PC-3 (cell line): Measurements from ENCODE around the gene AGFG1. TPM values are rescaled to one million over a fixed set of nuclear protein-coding genes. Genes with fewer than 3 reads are reported as not detected.

Experiments used
- ATAC-seq: fragments of 200-7000 bp; cut with Tn5 transposase; 2 replicates; pipeline ENCODE4 v1.9.1; 2020; ENCODE audit warnings: mild to moderate bottlenecking, moderate library complexity
- BruUV-seq: library from RNA; stranded (reverse); fragments of 400-500 nt; replicated peaks from 2 replicates; lab custom pipeline; 2021; lab: Mats Ljungman, UMichigan
- CTCF ChIA-PET: fragments of 300-600 bp; sonication (Branson Sonifier 250); formaldehyde crosslinking; loops from one replicate; lab custom pipeline; 2022; ENCODE audit warnings: antibody characterized with exemption; lab: Charles Lee
- POLR2A ChIA-PET: fragments of 300-600 bp; sonication (Branson Sonifier 250); formaldehyde crosslinking; loops from one replicate; lab custom pipeline; 2022; ENCODE audit warnings: antibody characterized with exemption; ENCODE audit not compliant: unreplicated experiment; lab: Charles Lee
- DNase-seq: peaks from one replicate; pipeline ENCODE4 v3.0.0-alpha.2; 2015
- H2AFZ ChIP-seq: fragments of 300-600 bp; sonication (generic); 2 replicates; pipeline ENCODE4 v1.6.0; 2016; ENCODE audit warnings: antibody characterized with exemption, low read length
- H3F3A ChIP-seq: fragments of 300-600 bp; sonication (generic); one replicate; pipeline ENCODE4 v1.6.0; 2017; ENCODE audit warnings: antibody characterized with exemption, low read length, control low read depth, mild to moderate bottlenecking; ENCODE audit not compliant: unreplicated experiment
- H3K27ac ChIP-seq: fragments of 300-600 bp; sonication (generic); 2 replicates; pipeline ENCODE4 v1.5.1; 2016; ENCODE audit warnings: mild to moderate bottlenecking, low read length
- H3K27me3 ChIP-seq: fragments of 300-600 bp; sonication (generic); 2 replicates; pipeline ENCODE4 v1.6.1; 2016; ENCODE audit warnings: low read length, mixed read lengths
- H3K36me3 ChIP-seq: fragments of 300-600 bp; sonication (generic); 2 replicates; pipeline ENCODE4 v1.6.1; 2016; ENCODE audit warnings: low read depth, mixed run types, low read length, mixed read lengths
- H3K4me1 ChIP-seq: fragments of 300-600 bp; sonication (generic); 2 replicates; pipeline ENCODE4 v1.5.1; 2016; ENCODE audit warnings: low read length; ENCODE audit not compliant: insufficient read depth
- H3K4me2 ChIP-seq: fragments of 300-600 bp; sonication (generic); 2 replicates; pipeline ENCODE4 v1.6.0; 2016; ENCODE audit warnings: low read length
- H3K4me3 ChIP-seq: fragments of 300-600 bp; sonication (generic); 2 replicates; pipeline ENCODE4 v1.5.1; 2016; ENCODE audit warnings: mild to moderate bottlenecking, low read length, mixed read lengths
- H3K79me2 ChIP-seq: fragments of 300-600 bp; sonication (generic); 2 replicates; pipeline ENCODE4 v1.6.1; 2017; ENCODE audit warnings: low read length, mixed read lengths
- H3K9ac ChIP-seq: fragments of 300-600 bp; sonication (generic); 2 replicates; pipeline ENCODE4 v1.6.0; 2016; ENCODE audit warnings: mild to moderate bottlenecking, low read length
- H3K9me2 ChIP-seq: fragments of 300-600 bp; sonication (generic); replicated peaks from 2 replicates; pipeline ENCODE4 v1.6.1; 2016; ENCODE audit warnings: mixed run types, low read length, mixed read lengths
- H3K9me3 ChIP-seq: fragments of 300-600 bp; sonication (generic); 2 replicates; pipeline ENCODE4 v1.6.1; 2016; ENCODE audit warnings: low read length, mixed read lengths
- H4K20me1 ChIP-seq: fragments of 300-600 bp; sonication (generic); 2 replicates; pipeline ENCODE4 v1.6.1; 2016; ENCODE audit warnings: low read length, mixed read lengths
- EZH2 ChIP-seq: fragments of 300-600 bp; sonication (generic); IDR thresholded peaks from one replicate; pipeline ENCODE4 v1.6.1; 2017; ENCODE audit warnings: antibody characterized with exemption, mild to moderate bottlenecking, low read length; ENCODE audit not compliant: unreplicated experiment
- EZH2phosphoT487 ChIP-seq: fragments of 300-600 bp; sonication (generic); IDR thresholded peaks from 2 replicates; pipeline ENCODE4 v1.6.1; 2018; ENCODE audit warnings: mild to moderate bottlenecking, antibody characterized with exemption, low read length, borderline replicate concordance
- intact Hi-C: fragments of 100-400 bp; cut with micrococcal nuclease; formaldehyde crosslinking; loops from 2 replicates; pipeline ENCODE4 v1.9.0; 2023
- total RNA-seq: library from RNA; depleted of rRNA; stranded (reverse); fragments of >200 nt; gene quantifications from 2 replicates; pipeline ENCODE4 v1.2.3, GENCODE V29; 2014
- TF ChIP-seq, protein P1 (sequence below): fragments of 300-600 bp; sonication (generic); conservative IDR thresholded peaks from 2 replicates; pipeline ENCODE4 v1.5.1; 2017; ENCODE audit warnings: antibody characterized with exemption, low read depth, mild to moderate bottlenecking, low read length

The AGFG1 gene
- total RNA-seq, 1 experiment from 2014 or later, result 56.3 TPM

DNA sequence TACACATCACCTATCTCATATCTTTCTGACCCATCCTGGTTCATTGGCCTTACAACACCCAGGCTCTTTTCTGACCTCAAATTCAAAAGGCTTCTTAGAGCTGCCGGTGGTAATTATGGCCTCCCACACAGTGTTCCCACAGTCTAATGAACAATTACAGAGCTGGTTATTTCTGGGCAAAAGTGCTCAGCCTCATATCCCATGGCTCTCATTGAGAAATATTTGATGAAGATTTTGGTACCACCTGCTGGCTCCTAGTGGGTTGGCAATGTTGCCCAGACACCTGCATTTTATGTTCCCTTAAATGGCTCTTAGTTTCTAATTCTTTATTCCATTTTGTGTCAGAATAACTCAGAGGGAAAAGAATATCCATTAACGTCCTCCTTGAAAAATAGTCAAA is 106.7 kb downstream of the AGFG1 start:
- H3K4me3 ChIP-seq, result no peak overlapping the region
- no peaks in the 10 kb centered on the region for H3K79me2 ChIP-seq
- no peaks in the 10 kb centered on the region for H3K9me3 ChIP-seq
- H2AFZ ChIP-seq, result no peak overlapping the region
- no peaks in the 10 kb centered on the region for H3F3A ChIP-seq
- BruUV-seq, result no TSS peak
- no peak overlapping the region for H3K9ac ChIP-seq
- ATAC-seq (peak; percentile 65), DNase-seq (peak; percentile 14)
- H3K4me1 ChIP-seq, result no peaks in the 10 kb centered on the region
- H3K27me3 ChIP-seq, result no peaks in the 10 kb centered on the region
- CTCF ChIA-PET, result interaction anchor here (0.8 to 1.4 kb wide), 2 partner anchors 171 to 173 kb away, joined by 3 to 4 read pairs; no protein-coding TSS in a partner anchor
- no peaks in the 10 kb centered on the region for H4K20me1 ChIP-seq
- H3K4me2 ChIP-seq, result no peak overlapping the region
- H3K9me2 ChIP-seq, result no peaks in the 10 kb centered on the region
- H3K27ac ChIP-seq, result no peak overlapping the region
- POLR2A ChIA-PET, result no interaction called here
- intact Hi-C loops, result loop anchor here (1.0 to 5.0 kb wide), 2 partner anchors 96 to 172 kb away; no protein-coding TSS in a partner anchor
- no peaks in the 10 kb centered on the region for H3K36me3 ChIP-seq
- TF ChIP-seq EZH2phosphoT487 (no peak), EZH2 (no peak)
- TF ChIP-seq, protein P1, sequence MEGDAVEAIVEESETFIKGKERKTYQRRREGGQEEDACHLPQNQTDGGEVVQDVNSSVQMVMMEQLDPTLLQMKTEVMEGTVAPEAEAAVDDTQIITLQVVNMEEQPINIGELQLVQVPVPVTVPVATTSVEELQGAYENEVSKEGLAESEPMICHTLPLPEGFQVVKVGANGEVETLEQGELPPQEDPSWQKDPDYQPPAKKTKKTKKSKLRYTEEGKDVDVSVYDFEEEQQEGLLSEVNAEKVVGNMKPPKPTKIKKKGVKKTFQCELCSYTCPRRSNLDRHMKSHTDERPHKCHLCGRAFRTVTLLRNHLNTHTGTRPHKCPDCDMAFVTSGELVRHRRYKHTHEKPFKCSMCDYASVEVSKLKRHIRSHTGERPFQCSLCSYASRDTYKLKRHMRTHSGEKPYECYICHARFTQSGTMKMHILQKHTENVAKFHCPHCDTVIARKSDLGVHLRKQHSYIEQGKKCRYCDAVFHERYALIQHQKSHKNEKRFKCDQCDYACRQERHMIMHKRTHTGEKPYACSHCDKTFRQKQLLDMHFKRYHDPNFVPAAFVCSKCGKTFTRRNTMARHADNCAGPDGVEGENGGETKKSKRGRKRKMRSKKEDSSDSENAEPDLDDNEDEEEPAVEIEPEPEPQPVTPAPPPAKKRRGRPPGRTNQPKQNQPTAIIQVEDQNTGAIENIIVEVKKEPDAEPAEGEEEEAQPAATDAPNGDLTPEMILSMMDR, result peak; percentile 31

DNA sequence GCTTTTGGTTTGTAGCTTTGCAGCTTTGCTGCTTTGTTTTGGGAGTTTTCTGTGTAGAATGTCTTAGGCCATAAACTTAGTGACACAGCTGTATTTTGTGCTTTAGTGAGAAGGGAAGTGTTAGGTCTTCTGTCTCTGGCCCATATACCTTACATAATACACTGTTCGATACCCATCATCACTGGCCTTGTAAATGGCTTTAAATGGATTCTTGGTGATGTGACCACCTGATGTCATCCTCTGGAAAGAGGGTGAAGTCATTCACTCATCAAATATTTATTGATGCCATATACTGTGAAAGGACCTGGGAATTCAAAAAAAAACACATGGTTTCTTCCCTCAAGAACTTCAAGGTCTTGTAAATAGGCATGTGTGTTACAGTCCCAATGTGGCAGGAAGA is 107.8 kb downstream of the AGFG1 start:
- H3K4me3 ChIP-seq, result no peak overlapping the region
- H3K36me3 ChIP-seq, result no peaks in the 10 kb centered on the region
- H4K20me1 ChIP-seq, result no peaks in the 10 kb centered on the region
- BruUV-seq, result no TSS peak
- DNase-seq (no peak), ATAC-seq (no peak)
- no peaks in the 10 kb centered on the region for H3K9me3 ChIP-seq
- no peaks in the 10 kb centered on the region for H3K79me2 ChIP-seq
- intact Hi-C loops, result loop anchor here (5.0 kb wide), 1 partner anchor 97 kb away; no protein-coding TSS in a partner anchor
- TF ChIP-seq EZH2 (no peak), EZH2phosphoT487 (no peak)
- TF ChIP-seq, protein P1, result no peak
- H3K27me3 ChIP-seq, result no peaks in the 10 kb centered on the region
- ChIA-PET CTCF (no interaction called here), POLR2A (no interaction called here)
- no peak overlapping the region for H2AFZ ChIP-seq
- no peaks in the 10 kb centered on the region for H3K9me2 ChIP-seq
- H3K4me1 ChIP-seq, result no peaks in the 10 kb centered on the region
- no peaks in the 10 kb centered on the region for H3F3A ChIP-seq
- H3K4me2 ChIP-seq, result no peak overlapping the region
- H3K27ac ChIP-seq, result no peak overlapping the region
- H3K9ac ChIP-seq, result no peak overlapping the region

DNA sequence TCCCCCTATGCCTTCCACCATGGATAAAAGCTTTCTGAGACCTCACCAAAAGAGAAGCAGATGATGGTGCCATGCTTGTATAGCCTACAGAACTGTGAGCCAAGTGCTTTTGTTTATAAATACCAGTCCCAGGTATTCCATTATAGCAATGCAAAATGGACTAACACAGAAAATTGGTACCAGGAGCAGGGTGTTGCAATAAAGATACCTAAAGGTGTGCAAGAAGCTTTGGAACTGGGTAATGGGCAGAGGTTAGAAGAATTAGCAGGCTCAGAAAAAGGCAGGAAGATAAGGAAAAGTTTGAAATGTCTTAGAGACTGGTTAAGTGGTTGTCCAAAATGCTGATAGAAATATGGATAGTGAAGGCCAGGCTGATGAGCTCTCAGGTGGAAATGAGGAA is 110.4 kb downstream of the AGFG1 start:
- ChIA-PET POLR2A (no interaction called here), CTCF (no interaction called here)
- no peak overlapping the region for H3K27ac ChIP-seq
- H3K9me2 ChIP-seq, result no peaks in the 10 kb centered on the region
- no TSS peak for BruUV-seq
- no peaks in the 10 kb centered on the region for H3K79me2 ChIP-seq
- H3K36me3 ChIP-seq, result no peaks in the 10 kb centered on the region
- intact Hi-C loops, result no loop called here
- DNase-seq (no peak), ATAC-seq (no peak)
- no peaks in the 10 kb centered on the region for H3F3A ChIP-seq
- H3K4me1 ChIP-seq, result no peaks in the 10 kb centered on the region
- no peaks in the 10 kb centered on the region for H3K27me3 ChIP-seq
- TF ChIP-seq EZH2 (no peak), EZH2phosphoT487 (no peak)
- TF ChIP-seq, protein P1, result no peak
- no peak overlapping the region for H2AFZ ChIP-seq
- H3K4me3 ChIP-seq, result no peak overlapping the region
- no peak overlapping the region for H3K9ac ChIP-seq
- no peak overlapping the region for H3K4me2 ChIP-seq
- H4K20me1 ChIP-seq, result no peaks in the 10 kb centered on the region
- no peaks in the 10 kb centered on the region for H3K9me3 ChIP-seq
